BLaER1 treated with 17β-estradiol and CSF1 and Interleukin-3, amounts not matched to agents 10 nM and 100 nM (cell line): ENCODE data around the gene GABBR2.
A peak's percentile ranks its signal among the peaks of the same experiment; 100 is the strongest.
"Not testable (repeated sequence)": the region's sequence is repeated elsewhere in the genome, so short reads cannot be mapped to it uniquely, and the experiment has no call there.

Source experiments
- H3K27ac ChIP-seq, 11 experiments: shearing (Covaris generic); formaldehyde crosslinking; 2 replicates each; pipeline ENCODE4 v1.8.1; 2022
- H3K27me3 ChIP-seq, 11 experiments: shearing (Covaris generic); formaldehyde crosslinking; 2 replicates each; pipeline ENCODE4 v1.8.1; 2022
- H3K36me3 ChIP-seq, 11 experiments: shearing (Covaris generic); formaldehyde crosslinking; 2 replicates each; pipeline ENCODE4 v1.8.1; 2022
- H3K4me1 ChIP-seq, 10 experiments: shearing (Covaris generic); formaldehyde crosslinking; 2 replicates each; pipeline ENCODE4 v1.8.1; 2022
- H3K4me2 ChIP-seq, 11 experiments: shearing (Covaris generic); formaldehyde crosslinking; 2 replicates each; pipeline ENCODE4 v1.8.1; 2022
- H3K4me3 ChIP-seq, 10 experiments: shearing (Covaris generic); formaldehyde crosslinking; 2 replicates each; pipeline ENCODE4 v1.8.1; 2022
- H3K9ac ChIP-seq, 11 experiments: shearing (Covaris generic); formaldehyde crosslinking; 2 replicates each; pipeline ENCODE4 v1.8.1; 2022
- H3K9me3 ChIP-seq, 11 experiments: shearing (Covaris generic); formaldehyde crosslinking; replicated peaks in 1 of 11; 2 replicates each; pipeline ENCODE4 v1.8.1; 2022
- H4K20me1 ChIP-seq, 11 experiments: shearing (Covaris generic); formaldehyde crosslinking; 2 replicates each; pipeline ENCODE4 v1.8.1; 2022
- Cebpa-rat ChIP-seq, 11 experiments: shearing (Covaris generic); IDR thresholded peaks; 2 replicates each; pipeline ENCODE4 v1.8.1; 2022

Gene GABBR2

DNA sequence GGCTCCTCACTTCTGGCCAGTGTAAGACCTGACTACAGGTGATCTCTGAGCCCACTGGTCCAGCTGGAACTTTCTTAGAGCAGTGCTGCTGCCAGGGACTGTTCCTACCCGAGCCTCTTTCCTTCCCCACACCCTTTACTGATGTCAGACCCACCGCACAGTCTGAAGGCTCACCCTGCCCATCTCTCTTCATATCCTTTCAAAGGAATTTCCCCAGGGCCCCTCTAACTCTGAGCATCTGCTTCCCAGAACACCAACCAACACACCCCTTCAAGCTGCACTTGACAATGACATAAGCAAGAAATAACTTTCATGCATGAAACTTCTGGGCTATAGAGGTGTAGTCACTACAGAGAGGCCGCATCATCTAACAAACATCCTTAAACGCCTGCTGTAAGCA is 119.6 kb downstream of the GABBR2 start:
- H3K4me2 ChIP-seq: no peak overlapping the region
- no peak for TF ChIP-seq Cebpa-rat (IDR thresholded peaks at IDR 0.05)
- H3K27me3 ChIP-seq: no peaks in the 10 kb centered on the region

GRCh38 chr9:98584853-98585438 is 123.8 kb downstream of the GABBR2 start:
- H3K27ac ChIP-seq: not testable (repeated sequence)

More for the DNA sequence above, 119.6 kb downstream of the GABBR2 start:
- Histone ChIP-seq H3K4me1 (peaks cover 3 to 5% (median 3%) of the 10 kb centered on the region in 10 experiments), H3K36me3 (no peaks in the 10 kb centered on the region), H3K9ac (no peak overlapping the region), H3K9me3 (no peaks in the 10 kb centered on the region), H3K27ac (no peak overlapping the region), H3K4me3 (no peak overlapping the region), H4K20me1 (no peaks in the 10 kb centered on the region)

DNA sequence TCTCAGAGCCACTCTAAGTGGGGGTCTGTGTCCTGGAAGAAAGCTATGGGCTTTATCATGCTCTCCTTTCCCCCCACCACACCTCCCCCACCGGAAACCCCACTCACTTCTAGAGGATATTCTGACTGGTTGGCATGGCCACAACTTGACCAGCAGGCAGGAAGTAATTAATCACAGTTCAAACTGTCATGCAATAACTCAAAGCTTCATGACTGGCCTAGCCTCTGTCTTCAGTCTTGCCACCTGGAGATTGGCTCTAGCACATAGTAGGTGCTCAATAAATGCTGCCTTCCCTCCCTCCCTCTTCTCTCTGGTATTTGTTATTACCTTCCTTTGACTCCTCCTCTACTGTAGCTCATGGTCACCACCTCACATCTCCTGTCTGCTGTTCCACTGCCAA is 124.7 kb downstream of the GABBR2 start:
- no peak for TF ChIP-seq Cebpa-rat (IDR thresholded peaks at IDR 0.05)

More at GRCh38 chr9:98584853-98585438, 123.8 kb downstream of the GABBR2 start:
- H3K9me3 ChIP-seq, H3K4me3 ChIP-seq, H3K9ac ChIP-seq, H3K36me3 ChIP-seq, H4K20me1 ChIP-seq, H3K27me3 ChIP-seq, H3K4me2 ChIP-seq: not testable (repeated sequence)
- H3K4me1 ChIP-seq: peaks cover 7 to 14% (median 9%) of the 10 kb centered on the region in 10 experiments

DNA sequence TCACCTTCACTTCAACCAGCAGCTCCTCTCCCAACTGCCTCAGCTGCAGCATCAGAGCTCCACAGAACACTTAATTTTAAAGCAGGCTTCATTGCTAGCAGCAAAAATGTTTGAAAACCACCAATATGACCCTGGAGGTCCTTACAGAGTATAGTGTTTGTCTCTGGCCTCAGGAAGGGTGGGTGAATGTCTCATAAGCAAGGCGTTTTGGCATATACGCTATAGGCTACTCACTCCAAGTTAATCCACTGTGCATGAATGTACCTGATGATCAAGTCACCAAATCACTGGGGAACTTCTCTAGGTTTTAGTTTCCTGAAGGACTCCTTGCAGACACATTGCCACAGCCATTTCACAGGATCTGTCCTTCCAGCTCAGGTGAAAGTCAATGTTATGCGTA is 125.3 kb downstream of the GABBR2 start:
- Histone ChIP-seq H3K9me3 (peaks cover 0 to 5% (median 0%) of the 10 kb centered on the region in 11 experiments; a peak in 2 of 22 replicates), H3K4me3 (no peak overlapping the region), H3K4me2 (peak overlapping the region; percentile 38 to 78 (median 59); a peak in 18 of 22 replicates), H4K20me1 (no peaks in the 10 kb centered on the region), H3K4me1 (peaks cover 7 to 14% (median 9%) of the 10 kb centered on the region in 10 experiments), H3K36me3 (no peaks in the 10 kb centered on the region), H3K27me3 (no peaks in the 10 kb centered on the region), H3K9ac (no peak overlapping the region), H3K27ac (no peak overlapping the region)
- no peak for TF ChIP-seq Cebpa-rat (IDR thresholded peaks at IDR 0.05)

More for the DNA sequence above, 124.7 kb downstream of the GABBR2 start:
- no peak overlapping the region for H3K27ac ChIP-seq
- H3K9ac ChIP-seq: no peak overlapping the region
- H3K36me3 ChIP-seq: no peaks in the 10 kb centered on the region
- no peaks in the 10 kb centered on the region for H3K27me3 ChIP-seq
- H4K20me1 ChIP-seq: no peaks in the 10 kb centered on the region
- H3K4me2 ChIP-seq: peak overlapping the region; percentile 38 to 78 (median 59); a peak in 21 of 22 replicates
- peaks cover 7 to 14% (median 9%) of the 10 kb centered on the region in 10 experiments for H3K4me1 ChIP-seq
- peaks cover 0 to 5% (median 0%) of the 10 kb centered on the region in 11 experiments; a peak in 2 of 22 replicates for H3K9me3 ChIP-seq
- H3K4me3 ChIP-seq: no peak overlapping the region

DNA sequence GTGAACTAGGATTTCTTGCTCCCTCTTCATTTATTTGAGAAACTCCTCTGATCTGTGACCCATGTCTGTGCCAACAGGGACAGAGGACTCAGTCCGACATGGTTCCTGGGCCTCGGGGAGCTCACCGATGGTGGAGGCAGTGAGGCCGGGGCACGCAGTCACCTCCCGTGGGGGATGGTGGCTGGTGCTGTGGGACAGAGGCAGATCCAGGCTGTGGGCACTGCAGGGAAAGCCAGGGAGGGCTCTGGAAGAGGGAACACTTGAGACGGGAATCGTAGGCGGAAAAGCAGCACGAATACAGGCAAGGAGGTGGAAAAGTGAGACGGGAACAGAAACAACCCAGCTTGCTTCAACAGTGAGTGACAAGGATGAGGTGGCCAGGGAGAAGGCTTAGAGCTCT is 127.8 kb downstream of the GABBR2 start:
- Histone ChIP-seq H3K4me1 (peaks cover 16 to 35% (median 21%) of the 10 kb centered on the region in 10 experiments), H3K36me3 (no peaks in the 10 kb centered on the region), H3K9ac (no peak overlapping the region), H3K27me3 (no peaks in the 10 kb centered on the region), H3K4me2 (no peak overlapping the region), H4K20me1 (peaks cover 0 to 2% (median 0%) of the 10 kb centered on the region in 11 experiments; a peak in 1 of 22 replicates), H3K4me3 (no peak overlapping the region), H3K9me3 (peaks cover 0 to 5% (median 0%) of the 10 kb centered on the region in 11 experiments; a peak in 2 of 22 replicates), H3K27ac (no peak overlapping the region)
- no peak for TF ChIP-seq Cebpa-rat (IDR thresholded peaks at IDR 0.05)

- H4K20me1 ChIP-seq: peaks cover 0 to 9% (median 0%) of the 10 kb centered on the region in 11 experiments; a peak in 2 of 22 replicates
- TF ChIP-seq Cebpa-rat (IDR thresholded peaks at IDR 0.05): no peak
- peaks cover 25 to 48% (median 32%) of the 10 kb centered on the region in 10 experiments for H3K4me1 ChIP-seq
- no peak overlapping the region for H3K27ac ChIP-seq
- no peaks in the 10 kb centered on the region for H3K27me3 ChIP-seq
- no peak overlapping the region for H3K9ac ChIP-seq
- no peaks in the 10 kb centered on the region for H3K36me3 ChIP-seq
- no peak overlapping the region for H3K4me3 ChIP-seq
- no peak overlapping the region for H3K4me2 ChIP-seq
- peaks cover 0 to 5% (median 0%) of the 10 kb centered on the region in 11 experiments; a peak in 2 of 22 replicates for H3K9me3 ChIP-seq
These were observed 129.0 kb downstream of the GABBR2 start for GRCh38 chr9:98579700-98580099.

GRCh38 chr9:98577446-98577845 is 131.3 kb downstream of the GABBR2 start:
- Histone ChIP-seq H3K36me3 (no peaks in the 10 kb centered on the region), H3K9ac (no peak overlapping the region), H3K27ac (no peak overlapping the region), H3K4me3 (no peak overlapping the region), H4K20me1 (peaks cover 0 to 9% (median 0%) of the 10 kb centered on the region in 11 experiments; a peak in 2 of 22 replicates), H3K27me3 (0 out of 22 replicates have a peak, but pooled peaks cover 0 to 3% (median 0%) of the 10 kb centered on the region in 11 experiments), H3K4me2 (peak overlapping the region in 2 of 11 experiments; percentile 86 to 89; a peak in 3 of 22 replicates), H3K9me3 (peaks cover 0 to 5% (median 0%) of the 10 kb centered on the region in 11 experiments; a peak in 2 of 22 replicates), H3K4me1 (peaks cover 18 to 42% (median 27%) of the 10 kb centered on the region in 10 experiments)
- TF ChIP-seq Cebpa-rat (IDR thresholded peaks at IDR 0.05): no peak

GRCh38 chr9:98576859-98577258 is 131.9 kb downstream of the GABBR2 start:
- H3K4me2 ChIP-seq: peak overlapping the region in 9 of 11 experiments; percentile 69 to 90 (median 84); a peak in 18 of 22 replicates
- no peak for TF ChIP-seq Cebpa-rat (IDR thresholded peaks at IDR 0.05)
- no peak overlapping the region for H3K27ac ChIP-seq
- peaks cover 18 to 42% (median 27%) of the 10 kb centered on the region in 10 experiments for H3K4me1 ChIP-seq
- no peaks in the 10 kb centered on the region for H3K36me3 ChIP-seq
- H3K9me3 ChIP-seq: peaks cover 0 to 3% (median 0%) of the 10 kb centered on the region in 11 experiments; a peak in 1 of 22 replicates
- H4K20me1 ChIP-seq: peaks cover 0 to 9% (median 0%) of the 10 kb centered on the region in 11 experiments; a peak in 2 of 22 replicates
- peaks cover 0 to 5% (median 0%) of the 10 kb centered on the region in 11 experiments; a peak in 1 of 22 replicates for H3K27me3 ChIP-seq
- H3K9ac ChIP-seq: no peak overlapping the region
- no peak overlapping the region for H3K4me3 ChIP-seq

DNA sequence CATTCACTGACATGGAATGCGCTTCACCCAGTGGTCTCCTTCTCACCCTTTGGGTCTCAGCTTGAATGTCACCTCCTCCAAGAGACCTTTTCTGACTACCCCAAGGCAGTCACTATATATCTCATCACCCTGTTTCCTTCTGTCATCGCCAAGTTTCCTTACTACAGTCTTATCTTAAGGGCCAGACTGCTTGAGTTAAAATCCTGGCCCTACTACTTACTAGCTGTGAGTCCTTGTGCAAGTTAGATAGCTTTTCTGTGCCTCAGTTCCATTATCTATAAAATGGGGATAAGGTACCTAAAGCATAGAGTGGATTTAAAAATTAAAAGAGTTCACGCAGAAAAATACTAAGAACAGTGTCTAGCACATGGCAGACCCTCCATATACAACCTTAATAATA is 132.4 kb downstream of the GABBR2 start:
- Histone ChIP-seq H3K9ac (0 out of 22 replicates have a peak overlapping the region, but pooled peaks of 1 of the 11 experiments have one; percentile 8), H3K27me3 (peaks cover 0 to 6% (median 0%) of the 10 kb centered on the region in 11 experiments; a peak in 1 of 22 replicates), H3K4me2 (peak overlapping the region; percentile 69 to 90 (median 84)), H3K4me1 (peaks cover 21 to 42% (median 28%) of the 10 kb centered on the region in 10 experiments), H3K27ac (peak overlapping the region in 6 of 11 experiments; percentile 23 to 59 (median 46); a peak in 9 of 22 replicates), H3K9me3 (0 out of 22 replicates have a peak, but pooled peaks cover 0 to 3% (median 0%) of the 10 kb centered on the region in 11 experiments), H3K4me3 (peak overlapping the region in 2 of 10 experiments; percentile 28 to 30; a peak in 1 of 20 replicates), H4K20me1 (peaks cover 0 to 10% (median 0%) of the 10 kb centered on the region in 11 experiments; a peak in 2 of 22 replicates), H3K36me3 (no peaks in the 10 kb centered on the region)
- TF ChIP-seq Cebpa-rat (IDR thresholded peaks at IDR 0.05): no peak
